B cell (primary cell): ENCODE results near the gene DYNC1I1.

ENCODE experiments used
- EZH2 ChIP-seq: IDR thresholded peaks from 2 replicates; pipeline ENCODE4 v1.6.1; 2012; ENCODE audit warnings: borderline replicate concordance, low read depth, mild to moderate bottlenecking, moderate library complexity, low read length; ENCODE audit not compliant: insufficient read depth, poor library complexity, severe bottlenecking
- TF ChIP-seq, protein P1 (sequence below): fragments of 200-600 bp; IDR thresholded peaks from one replicate; pipeline ENCODE4 v1.8.0; 2022; ENCODE audit warnings: antibody characterized with exemption, mild to moderate bottlenecking

DNA sequence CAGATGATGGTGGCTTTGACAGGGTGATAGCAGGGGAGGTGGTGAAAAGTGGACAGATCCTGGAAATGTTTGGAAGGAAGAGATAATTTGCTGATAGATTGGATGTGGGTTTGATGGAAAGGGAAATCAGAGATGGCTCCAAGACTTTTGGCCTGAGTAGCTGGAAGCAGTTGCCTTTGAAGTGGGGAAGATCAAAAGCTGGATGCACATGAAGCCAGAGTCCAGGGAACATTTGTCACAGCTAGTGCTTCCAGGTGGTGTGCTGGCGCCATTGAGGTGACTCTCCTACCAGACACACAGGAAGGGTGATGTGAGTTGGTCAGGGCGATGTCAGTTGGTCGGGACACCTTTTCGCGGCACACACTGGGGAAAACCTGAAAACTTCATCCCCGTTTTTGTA, 15.9 kb downstream of the DYNC1I1 start:
- TF ChIP-seq, protein P1, sequence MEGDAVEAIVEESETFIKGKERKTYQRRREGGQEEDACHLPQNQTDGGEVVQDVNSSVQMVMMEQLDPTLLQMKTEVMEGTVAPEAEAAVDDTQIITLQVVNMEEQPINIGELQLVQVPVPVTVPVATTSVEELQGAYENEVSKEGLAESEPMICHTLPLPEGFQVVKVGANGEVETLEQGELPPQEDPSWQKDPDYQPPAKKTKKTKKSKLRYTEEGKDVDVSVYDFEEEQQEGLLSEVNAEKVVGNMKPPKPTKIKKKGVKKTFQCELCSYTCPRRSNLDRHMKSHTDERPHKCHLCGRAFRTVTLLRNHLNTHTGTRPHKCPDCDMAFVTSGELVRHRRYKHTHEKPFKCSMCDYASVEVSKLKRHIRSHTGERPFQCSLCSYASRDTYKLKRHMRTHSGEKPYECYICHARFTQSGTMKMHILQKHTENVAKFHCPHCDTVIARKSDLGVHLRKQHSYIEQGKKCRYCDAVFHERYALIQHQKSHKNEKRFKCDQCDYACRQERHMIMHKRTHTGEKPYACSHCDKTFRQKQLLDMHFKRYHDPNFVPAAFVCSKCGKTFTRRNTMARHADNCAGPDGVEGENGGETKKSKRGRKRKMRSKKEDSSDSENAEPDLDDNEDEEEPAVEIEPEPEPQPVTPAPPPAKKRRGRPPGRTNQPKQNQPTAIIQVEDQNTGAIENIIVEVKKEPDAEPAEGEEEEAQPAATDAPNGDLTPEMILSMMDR: no peak
- no peak for TF ChIP-seq EZH2
